Brain pericyte (primary cell): ENCODE results near the gene SMPD2.

ENCODE experiments used
- DNase-seq: peaks from one replicate; pipeline ENCODE4 v3.0.0-alpha.2; 2012; ENCODE audit warnings: low read depth, low spot score

Gene SMPD2, protein sequence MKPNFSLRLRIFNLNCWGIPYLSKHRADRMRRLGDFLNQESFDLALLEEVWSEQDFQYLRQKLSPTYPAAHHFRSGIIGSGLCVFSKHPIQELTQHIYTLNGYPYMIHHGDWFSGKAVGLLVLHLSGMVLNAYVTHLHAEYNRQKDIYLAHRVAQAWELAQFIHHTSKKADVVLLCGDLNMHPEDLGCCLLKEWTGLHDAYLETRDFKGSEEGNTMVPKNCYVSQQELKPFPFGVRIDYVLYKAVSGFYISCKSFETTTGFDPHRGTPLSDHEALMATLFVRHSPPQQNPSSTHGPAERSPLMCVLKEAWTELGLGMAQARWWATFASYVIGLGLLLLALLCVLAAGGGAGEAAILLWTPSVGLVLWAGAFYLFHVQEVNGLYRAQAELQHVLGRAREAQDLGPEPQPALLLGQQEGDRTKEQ

DNA sequence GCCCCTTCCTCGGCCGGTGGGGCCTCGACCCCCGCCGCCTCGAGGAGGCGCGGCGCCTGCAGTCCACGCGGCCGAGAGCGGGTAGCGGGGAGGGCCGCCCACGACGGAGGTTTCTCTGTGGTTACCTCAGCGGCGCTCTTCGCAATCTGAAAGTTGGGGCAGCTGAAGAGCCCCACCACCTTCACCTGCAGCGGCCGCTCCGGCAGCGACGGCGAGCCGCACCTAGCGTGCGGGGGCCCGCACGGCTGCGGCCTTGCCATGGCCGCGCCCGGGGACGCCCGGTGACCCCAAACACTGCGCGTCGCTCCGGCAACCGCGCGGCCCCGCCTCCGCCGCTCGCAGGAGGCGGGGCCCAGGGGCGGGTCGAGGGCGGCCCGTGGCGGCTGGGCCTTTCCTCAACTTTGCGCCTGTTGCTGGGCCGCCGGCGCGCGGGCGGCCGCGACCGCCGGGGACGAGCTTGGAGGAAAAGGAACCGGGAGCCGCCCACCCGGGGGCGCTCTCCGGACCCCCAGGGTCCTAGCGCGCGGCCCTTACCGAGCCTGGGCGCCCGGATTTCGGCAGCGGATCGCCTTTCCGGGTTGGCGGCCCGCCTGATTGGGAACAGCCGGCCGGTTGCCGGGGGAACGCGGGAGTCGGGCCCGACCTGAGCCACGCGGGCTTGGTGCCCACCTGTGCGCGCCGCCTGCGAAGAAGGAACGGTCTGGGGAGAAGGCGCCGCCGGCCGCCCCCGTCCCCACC, at the start of gene SMPD2, which contains the start of gene PPIL6:
TSS of gene SMPD2 (plus strand) at position 394 of the 738 bp plus-strand sequence. CDS start 398 bp downstream, outside the sequence.
TSS of gene PPIL6 (minus strand) at position 298 of the 738 bp plus-strand sequence. CDS start at position 260, 38 bp downstream.
- DNase-seq, result no peak

DNA sequence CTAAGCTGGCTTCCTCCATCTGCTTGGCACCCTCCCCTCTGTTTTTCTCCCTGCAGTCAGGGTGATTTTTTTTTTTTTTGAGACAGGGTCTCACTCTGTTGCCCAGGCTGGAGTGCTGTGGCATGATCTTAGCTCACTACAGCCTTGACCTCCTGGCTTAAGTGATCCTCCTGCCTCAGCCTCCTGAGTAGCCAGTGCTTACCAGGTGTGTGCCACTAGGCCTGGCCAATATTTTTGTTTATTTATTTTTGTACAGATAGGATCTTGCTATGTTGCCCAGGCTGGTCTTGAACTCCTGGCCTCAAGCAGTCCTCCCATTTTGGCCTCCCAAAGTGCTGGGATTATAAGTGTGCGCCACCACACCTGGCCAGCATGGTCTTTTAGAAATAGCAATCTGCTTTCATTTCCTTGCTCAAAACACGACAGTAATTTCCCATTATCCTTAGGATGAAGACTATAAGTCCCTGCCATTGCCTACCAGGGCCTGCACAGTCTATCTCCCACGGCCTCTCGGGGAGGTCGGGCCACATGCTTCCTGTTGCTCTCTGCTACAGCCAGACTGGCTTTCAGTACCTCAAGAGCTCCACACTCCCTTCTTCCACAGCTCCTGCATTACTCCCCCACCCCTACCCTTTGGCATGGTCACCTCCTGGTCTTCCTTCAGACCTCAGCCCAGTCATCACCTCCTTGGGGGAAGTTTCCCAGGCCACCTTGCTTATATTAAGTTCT, 47.2 kb upstream of the SMPD2 start:
- no peak for DNase-seq

DNA sequence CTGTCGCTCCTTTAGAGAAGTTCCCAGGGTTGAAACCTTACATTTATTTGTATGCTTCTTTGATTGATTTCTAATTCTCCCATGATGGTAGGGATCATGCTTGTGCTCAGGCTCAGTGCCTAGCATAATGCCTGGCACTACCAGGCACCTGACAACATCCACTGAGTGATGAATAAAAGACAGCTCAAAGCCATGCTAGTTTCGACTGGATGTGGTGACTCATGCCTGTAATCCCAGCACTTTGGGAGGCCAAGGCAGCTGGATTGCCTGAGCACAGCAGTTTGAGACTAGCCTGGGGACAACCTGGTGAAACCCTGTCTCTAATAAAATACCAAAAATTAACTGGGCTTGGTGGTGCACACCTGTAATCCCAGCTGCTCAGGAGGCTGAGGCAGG, 46.6 kb upstream of the SMPD2 start:
- no peak for DNase-seq

DNA sequence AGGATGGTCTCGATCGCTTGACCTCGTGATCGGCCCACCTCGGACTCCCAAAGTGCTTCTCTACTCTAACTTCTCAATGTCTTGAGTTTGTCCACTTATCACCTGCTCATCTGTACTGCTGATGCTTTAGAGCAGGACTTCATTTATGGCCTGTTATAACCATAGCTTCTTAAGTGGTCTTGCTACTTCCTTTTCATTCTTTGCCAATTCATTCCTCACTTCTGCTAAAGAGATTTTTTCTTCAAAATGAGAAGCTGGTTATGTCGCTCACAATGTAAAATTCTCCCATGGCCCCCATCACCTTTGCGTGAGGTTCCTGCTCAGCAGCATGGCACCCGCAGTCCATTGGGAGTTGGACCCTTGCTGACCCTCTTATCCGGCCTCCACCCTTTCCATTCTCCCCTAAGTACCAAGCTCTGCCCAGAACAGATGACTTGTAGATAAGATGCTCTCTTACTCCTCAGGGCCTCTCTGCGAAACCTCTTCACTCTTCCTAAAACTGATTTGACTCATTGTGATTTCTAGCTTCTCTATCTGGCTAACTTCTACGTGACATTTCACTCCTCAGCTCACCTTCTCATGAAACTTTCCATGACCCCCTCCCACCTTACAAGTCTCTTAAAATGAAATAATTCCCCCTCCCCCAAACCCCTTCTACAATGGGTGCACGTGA, 44.3 kb upstream of the SMPD2 start:
- no peak for DNase-seq

DNA sequence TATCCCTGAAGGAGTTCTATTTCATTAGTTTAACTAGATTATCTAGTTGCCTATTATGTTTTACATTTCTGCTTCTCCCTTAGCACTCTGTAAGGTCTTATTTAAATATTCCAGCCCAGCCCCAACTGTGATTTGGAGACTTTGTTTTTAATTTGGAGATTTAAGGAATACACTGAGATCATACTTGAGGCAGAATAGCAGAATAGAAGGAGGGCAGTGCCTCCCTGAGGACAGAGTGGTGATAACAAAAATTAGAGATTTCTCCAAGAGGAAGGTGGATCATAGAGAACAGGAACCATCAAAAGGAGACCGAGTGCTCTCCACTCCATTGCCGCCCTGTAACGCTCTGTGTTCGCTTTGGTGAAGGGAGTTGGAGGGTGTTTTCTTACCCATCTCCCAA, 43.5 kb upstream of the SMPD2 start:
- no peak for DNase-seq

DNA sequence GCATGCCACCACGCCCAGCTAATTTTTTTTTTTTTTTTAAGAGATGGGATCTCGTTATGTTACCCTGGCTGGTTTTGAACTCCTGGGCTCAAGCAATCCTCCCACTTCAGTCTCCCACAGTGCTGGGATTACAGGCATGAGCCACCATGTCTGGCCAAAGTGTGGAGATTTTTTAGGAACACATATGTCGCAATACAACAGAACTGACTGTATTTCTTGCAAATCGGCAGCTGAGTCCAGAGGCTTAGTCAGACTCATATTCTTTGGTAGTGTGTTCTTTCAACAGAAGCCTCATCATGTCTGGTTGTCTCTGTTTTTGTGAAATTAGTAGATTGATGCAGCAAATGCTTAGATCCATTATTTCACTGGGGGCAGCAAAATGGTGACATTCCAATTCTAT, 34.3 kb upstream of the SMPD2 start:
- no peak for DNase-seq

DNA sequence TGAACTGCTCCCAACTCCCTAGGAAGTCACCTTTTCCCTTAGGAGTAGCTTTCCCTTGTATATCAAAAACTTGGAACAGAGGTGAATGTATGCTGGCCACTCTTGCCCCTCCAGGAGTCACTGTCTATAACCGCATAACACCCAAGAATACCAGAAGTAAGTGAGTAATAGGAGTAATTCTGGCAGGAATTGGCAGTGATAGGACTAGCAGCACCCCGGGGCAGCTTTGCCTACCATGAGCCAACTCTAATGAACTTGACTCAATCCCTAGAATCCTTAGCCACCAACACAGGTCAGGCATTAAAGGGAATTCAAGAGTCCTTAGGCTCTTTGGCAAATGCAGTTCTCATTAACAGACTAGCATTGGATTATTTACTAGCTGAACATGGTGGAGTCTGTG, 29.5 kb upstream of the SMPD2 start:
- no peak for DNase-seq

DNA sequence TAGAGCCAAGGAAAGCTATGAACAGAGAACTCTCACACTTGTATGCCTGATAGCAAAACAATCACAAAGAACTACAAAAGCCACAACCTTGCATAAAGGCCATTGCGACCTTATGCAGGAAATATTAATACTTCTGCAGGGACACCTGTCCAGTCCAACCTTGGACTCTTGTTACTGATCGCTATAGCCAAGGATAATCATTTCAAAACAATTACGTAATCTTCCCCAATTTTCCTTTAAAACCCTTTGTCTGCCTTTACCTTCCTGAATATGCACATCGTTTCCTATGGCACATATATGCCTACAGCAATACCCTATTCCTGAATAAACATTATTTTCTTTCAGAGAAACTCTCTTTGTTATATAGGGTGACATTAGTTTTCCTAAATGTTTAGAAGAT, 22.9 kb upstream of the SMPD2 start:
- DNase-seq, result no peak

DNA sequence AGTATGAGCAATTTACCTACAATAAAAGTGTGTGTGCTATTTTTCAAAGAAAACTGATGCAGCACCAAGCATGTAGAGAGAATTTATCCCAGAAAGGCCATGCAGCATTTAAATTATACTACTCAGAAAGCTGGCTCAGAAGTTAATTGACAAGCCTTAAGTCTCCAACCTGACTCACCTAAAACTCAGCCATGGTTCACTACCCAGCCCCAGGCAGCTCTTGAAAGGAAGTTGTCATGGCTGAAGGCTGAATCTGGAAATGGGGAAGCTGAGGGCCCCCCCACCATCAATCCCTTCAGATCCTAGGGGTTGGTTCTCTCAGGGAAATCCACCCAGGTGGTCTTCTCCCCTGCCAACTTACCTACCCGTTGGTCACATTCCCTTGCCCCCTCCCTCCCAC, 19.8 kb upstream of the SMPD2 start:
- DNase-seq, result no peak

DNA sequence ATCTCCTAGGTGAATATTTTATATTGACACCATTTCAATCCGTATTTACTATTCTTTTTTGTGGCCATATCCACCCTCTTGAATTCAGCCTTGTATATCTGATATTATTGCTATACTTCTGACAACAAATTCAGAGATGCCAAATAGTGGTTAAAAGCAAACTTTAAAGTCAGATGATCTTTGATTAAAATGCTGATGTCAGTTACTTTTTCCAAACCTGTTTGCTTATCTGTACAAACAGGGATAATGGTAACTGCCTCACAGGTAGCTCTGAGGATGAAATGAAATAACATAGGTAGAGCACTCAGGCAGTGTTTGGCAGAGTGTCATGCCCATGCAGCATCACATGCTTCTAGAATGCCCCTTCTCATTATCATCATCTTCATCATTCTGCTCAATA, 19.3 kb upstream of the SMPD2 start:
- no peak for DNase-seq

DNA sequence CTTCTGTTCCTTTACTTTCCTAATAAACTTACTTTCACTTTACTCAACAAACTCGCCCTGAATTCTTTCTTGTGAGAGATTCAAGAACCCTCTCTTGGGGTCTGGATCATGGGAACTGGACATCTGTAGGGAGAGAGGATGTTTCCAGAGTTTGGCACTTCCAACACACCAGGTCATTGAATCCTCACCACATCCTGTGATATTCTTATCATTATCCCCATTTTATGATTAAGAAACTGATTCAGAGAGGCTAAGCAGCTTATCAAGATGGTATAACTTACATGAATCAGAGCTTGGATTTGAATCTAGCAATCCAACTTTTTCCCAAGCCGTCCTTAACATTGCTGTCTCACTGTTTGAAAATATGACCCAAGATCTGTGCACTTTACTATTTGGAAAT, 15.6 kb upstream of the SMPD2 start:
- DNase-seq, result no peak

DNA sequence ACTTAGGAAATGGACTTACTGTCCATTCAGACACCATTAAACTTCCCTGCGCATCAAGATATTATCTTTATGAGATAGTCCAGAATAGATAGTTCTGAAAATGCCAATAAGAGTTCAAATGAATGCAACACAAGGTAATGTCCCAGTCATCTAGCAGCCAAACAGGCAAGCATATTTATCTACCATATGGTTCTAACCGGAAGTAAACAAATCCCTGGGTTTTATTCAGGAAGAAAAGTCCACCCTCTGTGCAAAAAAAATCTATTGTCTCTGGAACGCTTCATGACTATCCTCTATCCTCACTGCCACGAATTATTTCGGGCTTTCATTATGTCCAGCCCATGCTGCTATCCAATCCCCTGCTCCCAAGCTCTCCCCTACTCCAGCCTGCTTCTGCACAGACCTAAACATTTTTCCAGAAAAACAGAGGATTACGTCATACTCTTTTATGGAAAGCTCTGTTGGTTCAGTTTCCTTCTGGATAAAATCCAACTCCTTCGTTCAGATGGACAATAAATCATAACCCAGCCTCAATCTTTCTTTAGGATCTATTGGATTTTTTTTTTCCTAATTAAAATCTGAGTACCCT, 11.5 kb upstream of the SMPD2 start:
- no peak for DNase-seq

DNA sequence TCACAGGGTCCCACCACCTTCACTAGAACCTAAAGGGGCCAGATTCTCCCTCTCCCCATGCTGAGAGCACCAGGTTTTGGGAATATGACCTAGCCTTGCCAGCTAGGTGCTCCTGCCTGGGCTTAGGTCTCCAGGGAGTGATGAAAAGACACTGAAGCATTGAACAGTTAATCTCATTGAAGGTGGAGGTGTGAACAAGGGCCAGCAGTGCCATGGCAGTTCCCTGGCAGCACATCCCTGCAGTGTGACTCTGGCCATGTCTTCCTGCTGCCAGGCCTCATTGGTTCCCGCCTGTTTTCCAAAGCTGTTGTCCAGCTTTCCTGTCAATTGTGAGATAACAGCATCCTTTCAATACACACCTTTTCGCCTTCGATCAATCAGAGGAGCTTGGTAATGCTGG, 11.0 kb upstream of the SMPD2 start:
- DNase-seq, result no peak

DNA sequence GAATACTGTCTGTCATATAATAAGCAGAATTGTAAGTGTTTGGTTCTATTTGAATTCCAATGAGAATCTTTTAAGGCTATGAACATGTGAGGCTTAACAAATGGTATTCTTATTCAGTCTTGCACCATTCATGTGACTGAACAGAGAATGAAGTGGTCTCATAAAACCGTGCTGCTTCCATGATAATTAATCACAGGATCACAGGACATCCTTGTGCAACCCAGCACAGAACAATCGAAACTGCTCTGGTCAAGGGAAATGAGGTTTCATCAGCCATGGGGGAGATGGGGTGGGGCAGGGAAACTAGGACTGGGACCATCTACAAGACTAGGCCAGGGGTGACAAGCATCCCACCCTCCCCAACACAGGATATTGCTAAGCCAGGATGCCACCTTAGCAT, 6.1 kb upstream of the SMPD2 start:
- DNase-seq, result no peak

DNA sequence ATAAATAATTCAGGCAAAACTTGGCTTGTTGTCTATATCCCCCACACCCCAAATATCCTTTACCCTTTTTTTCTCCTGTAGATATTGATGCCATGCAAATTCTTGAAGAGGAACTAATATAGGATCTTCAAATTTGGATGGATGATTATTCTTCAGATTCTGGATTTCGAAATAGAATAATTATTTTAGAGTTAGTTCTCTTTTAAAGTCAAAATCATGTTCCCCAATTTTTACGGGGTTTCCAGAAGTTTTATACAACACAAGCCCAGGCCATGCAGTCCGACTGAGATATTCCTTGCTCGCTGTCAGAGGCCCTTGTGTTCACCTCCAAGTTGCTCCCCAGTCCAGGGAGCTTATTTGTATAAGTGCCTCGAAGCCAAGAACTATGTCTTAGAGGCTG, 4.5 kb upstream of the SMPD2 start:
- no peak for DNase-seq

DNA sequence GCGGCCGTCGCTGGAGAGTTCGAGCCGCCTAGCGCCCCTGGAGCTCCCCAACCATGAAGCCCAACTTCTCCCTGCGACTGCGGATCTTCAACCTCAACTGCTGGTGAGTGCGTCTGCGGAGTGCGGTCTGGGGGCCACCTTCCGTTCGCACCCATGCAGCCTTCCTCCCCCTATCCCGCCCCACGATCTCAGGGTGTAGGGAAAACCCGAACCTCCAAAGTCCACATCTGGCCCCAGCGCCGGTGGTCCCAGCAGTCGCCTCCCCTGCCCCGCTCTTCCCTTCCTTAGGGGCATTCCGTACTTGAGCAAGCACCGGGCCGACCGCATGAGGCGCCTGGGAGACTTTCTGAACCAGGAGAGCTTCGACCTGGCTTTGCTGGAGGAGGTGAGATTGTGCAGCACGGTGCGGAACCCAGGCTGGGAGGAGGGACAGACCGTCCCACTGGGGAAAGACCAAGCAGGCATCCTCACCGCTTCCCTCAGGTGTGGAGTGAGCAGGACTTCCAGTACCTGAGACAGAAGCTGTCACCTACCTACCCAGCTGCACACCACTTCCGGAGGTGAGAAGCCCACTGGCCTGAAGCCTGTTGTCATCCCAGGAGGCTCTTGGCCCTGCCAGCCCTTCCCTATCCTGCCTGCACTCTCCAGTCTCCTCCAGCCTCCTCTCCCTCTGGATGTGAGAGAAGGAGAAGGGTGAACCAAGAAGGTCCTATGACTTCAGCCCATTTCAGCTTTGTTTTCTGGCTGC, 719 bp downstream of the SMPD2 start:
- no peak for DNase-seq

DNA sequence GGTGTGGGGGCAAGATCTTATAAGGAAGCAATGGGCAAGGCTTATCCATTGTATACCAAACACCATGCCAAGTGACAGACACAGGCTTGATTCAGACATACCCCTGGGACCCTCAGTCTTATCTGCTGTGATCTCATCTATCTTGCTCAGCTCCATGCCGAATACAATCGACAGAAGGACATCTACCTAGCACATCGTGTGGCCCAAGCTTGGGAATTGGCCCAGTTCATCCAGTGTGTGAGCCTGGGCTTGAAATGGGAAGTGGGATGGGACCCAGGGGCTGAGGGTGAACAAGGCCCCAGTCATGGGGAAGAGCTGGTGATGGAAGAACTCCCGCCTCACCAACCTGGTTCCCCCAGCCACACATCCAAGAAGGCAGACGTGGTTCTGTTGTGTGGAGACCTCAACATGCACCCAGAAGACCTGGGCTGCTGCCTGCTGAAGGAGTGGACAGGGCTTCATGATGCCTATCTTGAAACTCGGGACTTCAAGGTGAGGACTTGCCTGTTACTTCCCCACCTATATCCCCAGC, 1.9 kb downstream of the SMPD2 start:
- no peak for DNase-seq

DNA sequence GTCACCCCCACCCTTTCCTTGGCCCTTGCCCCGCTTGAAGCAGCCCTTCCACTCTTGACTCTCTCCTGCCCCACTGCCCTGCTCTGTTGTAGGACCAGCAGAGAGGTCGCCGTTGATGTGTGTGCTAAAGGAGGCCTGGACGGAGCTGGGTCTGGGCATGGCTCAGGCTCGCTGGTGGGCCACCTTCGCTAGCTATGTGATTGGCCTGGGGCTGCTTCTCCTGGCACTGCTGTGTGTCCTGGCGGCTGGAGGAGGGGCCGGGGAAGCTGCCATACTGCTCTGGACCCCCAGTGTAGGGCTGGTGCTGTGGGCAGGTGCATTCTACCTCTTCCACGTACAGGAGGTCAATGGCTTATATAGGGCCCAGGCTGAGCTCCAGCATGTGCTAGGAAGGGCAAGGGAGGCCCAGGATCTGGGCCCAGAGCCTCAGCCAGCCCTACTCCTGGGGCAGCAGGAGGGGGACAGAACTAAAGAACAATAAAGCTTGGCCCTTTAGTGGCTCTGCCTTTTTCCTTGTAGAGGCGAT, 3.0 kb downstream of the SMPD2 start:
- no peak for DNase-seq

DNA sequence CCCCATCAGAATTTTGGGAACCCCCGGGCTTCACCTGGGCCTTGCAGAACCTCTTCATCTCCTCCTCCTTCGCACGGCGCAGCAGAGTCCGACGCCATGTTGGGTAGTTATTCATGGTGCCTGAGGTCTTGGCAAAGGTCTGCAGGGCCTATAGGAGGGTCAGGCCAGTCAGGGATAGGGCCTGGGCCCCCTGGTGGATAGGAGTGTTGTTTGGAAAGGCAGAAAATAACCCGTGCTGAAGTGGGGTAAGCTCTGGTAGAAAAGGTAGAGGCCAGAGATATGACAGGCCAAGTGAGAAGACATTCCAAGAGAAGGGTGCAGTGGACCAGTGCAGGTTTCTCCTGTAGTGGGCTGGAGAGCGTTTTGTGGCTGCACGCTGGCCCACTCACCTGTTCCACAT, 4.9 kb downstream of the SMPD2 start:
- no peak for DNase-seq

DNA sequence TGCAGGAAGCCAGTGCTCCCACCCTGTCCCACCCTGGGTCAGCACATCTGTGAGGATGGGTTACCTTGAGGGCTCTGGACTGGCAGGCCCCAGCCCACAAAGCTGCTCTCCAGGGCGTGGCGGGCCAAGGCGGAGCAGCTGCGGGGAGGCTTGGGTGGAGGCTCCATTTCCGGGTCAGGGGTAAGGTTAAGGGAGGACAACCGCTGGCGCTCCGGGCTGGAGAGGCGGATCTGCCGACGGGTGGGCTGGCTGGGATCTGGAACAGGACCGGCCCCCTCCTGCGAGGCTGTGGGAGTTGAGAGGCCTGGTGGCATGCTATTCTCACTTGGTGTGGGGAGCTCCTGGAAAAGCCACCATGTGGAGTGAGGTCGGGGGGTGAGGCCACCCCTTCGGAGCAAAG, 5.5 kb downstream of the SMPD2 start:
- no peak for DNase-seq
